HEK293 (cell line): Measurements from ENCODE around the gene BACE1.

Source experiments
- CTCF ChIA-PET: fragments of 350-600 bp; formaldehyde crosslinking; extraction: SDS; loops from one replicate; lab custom pipeline; 2021; ENCODE audit warnings: antibody characterized with exemption; lab: Yijun Ruan, JAX
- POLR2A ChIA-PET: fragments of 300-600 bp; formaldehyde crosslinking; extraction: SDS; loops from one replicate; lab custom pipeline; 2020; ENCODE audit warnings: antibody characterized with exemption, inconsistent platforms; lab: Yijun Ruan, JAX
- H3K27ac ChIP-seq: fragments of 200-500 bp; sonication (Bioruptor generic); 2 replicates; pipeline ENCODE4 v1.5.1; 2014; ENCODE audit warnings: low read depth, low read length, control low read depth, inconsistent platforms; ENCODE audit errors: extremely low read depth
- H3K36me3 ChIP-seq, 2 experiments: fragments of 200-500 bp in 1 of 2; sonication (Bioruptor generic) in 1 of 2; 1 replicate in 1 of 2; 2 replicates in 1 of 2; pipeline ENCODE4 v1.5.1; 2014 to 2017; ENCODE audit warnings: inconsistent platforms in 2 of 2, low read length in 2 of 2; ENCODE audit not compliant: control insufficient read depth in 2 of 2, insufficient read depth in 1 of 2
- H3K4me1 ChIP-seq: fragments of 200-500 bp; sonication (Bioruptor generic); 2 replicates; pipeline ENCODE4 v1.5.1; 2014; ENCODE audit warnings: mild to moderate bottlenecking, low read length, inconsistent platforms; ENCODE audit not compliant: control insufficient read depth, insufficient read depth
- H3K4me3 ChIP-seq: 2 replicates; pipeline ENCODE4 v1.5.1; 2011; ENCODE audit warnings: low read depth, mild to moderate bottlenecking, control low read depth, low read length, moderate library complexity
- H3K9me3 ChIP-seq: fragments of 200-500 bp; sonication (Bioruptor generic); 2 replicates; pipeline ENCODE4 v1.5.1; 2014; ENCODE audit warnings: low read depth, low read length, inconsistent platforms; ENCODE audit not compliant: control insufficient read depth, insufficient read depth
- OSR2 ChIP-seq: fragments of 450-650 bp; formaldehyde crosslinking; IDR thresholded peaks from 2 replicates; pipeline ENCODE4 v1.5.1; 2016; ENCODE audit warnings: missing biosample characterization, missing genetic modification characterization
- OVOL3 ChIP-seq: fragments of 450-650 bp; formaldehyde crosslinking; IDR thresholded peaks from 2 replicates; pipeline ENCODE4 v1.5.1; 2016; ENCODE audit warnings: missing biosample characterization, missing genetic modification characterization
- PRDM10 ChIP-seq: fragments of 450-650 bp; formaldehyde crosslinking; IDR thresholded peaks from 2 replicates; pipeline ENCODE4 v1.5.1; 2016; ENCODE audit warnings: missing biosample characterization, missing genetic modification characterization
- SALL2 ChIP-seq: fragments of 450-650 bp; formaldehyde crosslinking; IDR thresholded peaks from 2 replicates; pipeline ENCODE4 v1.5.0; 2017; ENCODE audit warnings: missing biosample characterization, mild to moderate bottlenecking, missing genetic modification characterization, borderline replicate concordance
- SETDB1 ChIP-seq: IDR thresholded peaks from one replicate; pipeline ENCODE4 v1.6.1; 2017; ENCODE audit warnings: mild to moderate bottlenecking, low read length, moderate library complexity, mixed read lengths; ENCODE audit not compliant: insufficient read length
- SP3 ChIP-seq: fragments of 450-650 bp; formaldehyde crosslinking; IDR thresholded peaks from 2 replicates; pipeline ENCODE4 v1.5.1; 2016; ENCODE audit warnings: missing biosample characterization, missing genetic modification characterization
- YY1 ChIP-seq: fragments of 450-650 bp; formaldehyde crosslinking; IDR thresholded peaks from 2 replicates; pipeline ENCODE4 v1.5.1; 2018; ENCODE audit warnings: missing biosample characterization, missing genetic modification characterization
- ZBTB17 ChIP-seq: fragments of 450-650 bp; formaldehyde crosslinking; IDR thresholded peaks from 2 replicates; pipeline ENCODE4 v1.5.1; 2016; ENCODE audit warnings: missing biosample characterization, missing genetic modification characterization
- ZBTB7A ChIP-seq: fragments of 450-650 bp; formaldehyde crosslinking; IDR thresholded peaks from 2 replicates; pipeline ENCODE4 v1.5.1; 2016; ENCODE audit warnings: low read depth, missing biosample characterization, missing genetic modification characterization
- ZEB2 ChIP-seq: fragments of 450-650 bp; formaldehyde crosslinking; IDR thresholded peaks from 2 replicates; pipeline ENCODE4 v1.5.1; 2016; ENCODE audit warnings: missing biosample characterization, missing genetic modification characterization
- ZFP37 ChIP-seq: fragments of 450-650 bp; formaldehyde crosslinking; IDR thresholded peaks from 2 replicates; pipeline ENCODE4 v1.5.1; 2016; ENCODE audit warnings: missing biosample characterization, missing genetic modification characterization
- ZNF175 ChIP-seq: fragments of 450-650 bp; formaldehyde crosslinking; IDR thresholded peaks from 2 replicates; pipeline ENCODE4 v1.5.1; 2016; ENCODE audit warnings: missing biosample characterization, missing genetic modification characterization
- ZNF239 ChIP-seq: fragments of 450-650 bp; formaldehyde crosslinking; IDR thresholded peaks from 2 replicates; pipeline ENCODE4 v1.5.1; 2016; ENCODE audit warnings: missing biosample characterization, missing genetic modification characterization
- ZNF274 ChIP-seq, 2 experiments: fragments of 200-500 bp in 1 of 2; fragments of 450-650 bp in 1 of 2; sonication (Bioruptor generic) in 1 of 2; formaldehyde crosslinking in 1 of 2; IDR thresholded peaks; 2 replicates each; pipeline versions ENCODE4 v1.5.1 to v1.6.1; 2014 to 2016; ENCODE audit warnings: borderline replicate concordance in 1 of 2, inconsistent platforms in 1 of 2, low read length in 1 of 2, missing biosample characterization in 1 of 2, missing genetic modification characterization in 1 of 2
- ZNF544 ChIP-seq: fragments of 450-650 bp; formaldehyde crosslinking; IDR thresholded peaks from 2 replicates; pipeline ENCODE4 v1.5.0; 2017; ENCODE audit warnings: missing biosample characterization, missing genetic modification characterization
- ZNF548 ChIP-seq: fragments of 450-650 bp; formaldehyde crosslinking; IDR thresholded peaks from 2 replicates; pipeline ENCODE4 v1.5.1; 2016; ENCODE audit warnings: missing biosample characterization, missing genetic modification characterization
- ZNF596 ChIP-seq: fragments of 450-650 bp; IDR thresholded peaks from 2 replicates; pipeline ENCODE4 v1.5.0; 2018; ENCODE audit warnings: missing biosample characterization, mild to moderate bottlenecking, missing genetic modification characterization, moderate library complexity
- ZNF600 ChIP-seq: fragments of 450-650 bp; formaldehyde crosslinking; IDR thresholded peaks from 2 replicates; pipeline ENCODE4 v1.5.1; 2016; ENCODE audit warnings: missing biosample characterization, missing genetic modification characterization
- ZNF654 ChIP-seq: fragments of 450-650 bp; formaldehyde crosslinking; IDR thresholded peaks from 2 replicates; pipeline ENCODE4 v1.5.1; 2016; ENCODE audit warnings: low read depth, missing biosample characterization, missing genetic modification characterization
- ZNF747 ChIP-seq: fragments of 450-650 bp; formaldehyde crosslinking; IDR thresholded peaks from 2 replicates; pipeline ENCODE4 v1.5.1; 2016; ENCODE audit warnings: missing biosample characterization, missing genetic modification characterization
- ZNF785 ChIP-seq: fragments of 450-650 bp; formaldehyde crosslinking; IDR thresholded peaks from 2 replicates; pipeline ENCODE4 v1.5.1; 2016; ENCODE audit warnings: missing biosample characterization, missing genetic modification characterization
- ZNF791 ChIP-seq: fragments of 450-650 bp; formaldehyde crosslinking; IDR thresholded peaks from 2 replicates; pipeline ENCODE4 v1.5.1; 2016; ENCODE audit warnings: missing biosample characterization, missing genetic modification characterization
- ZSCAN23 ChIP-seq: fragments of 450-650 bp; formaldehyde crosslinking; IDR thresholded peaks from 2 replicates; pipeline ENCODE4 v1.5.1; 2016; ENCODE audit warnings: missing biosample characterization, missing genetic modification characterization
- TF ChIP-seq, protein P1 (sequence below): fragments of 450-650 bp; formaldehyde crosslinking; IDR thresholded peaks from 2 replicates; pipeline ENCODE4 v1.5.1; 2017; ENCODE audit warnings: missing biosample characterization, missing genetic modification characterization
- TF ChIP-seq, protein P2 (sequence below): fragments of 450-650 bp; formaldehyde crosslinking; IDR thresholded peaks from 2 replicates; pipeline ENCODE4 v1.5.1; 2016; ENCODE audit warnings: missing biosample characterization, missing genetic modification characterization

Gene BACE1

DNA sequence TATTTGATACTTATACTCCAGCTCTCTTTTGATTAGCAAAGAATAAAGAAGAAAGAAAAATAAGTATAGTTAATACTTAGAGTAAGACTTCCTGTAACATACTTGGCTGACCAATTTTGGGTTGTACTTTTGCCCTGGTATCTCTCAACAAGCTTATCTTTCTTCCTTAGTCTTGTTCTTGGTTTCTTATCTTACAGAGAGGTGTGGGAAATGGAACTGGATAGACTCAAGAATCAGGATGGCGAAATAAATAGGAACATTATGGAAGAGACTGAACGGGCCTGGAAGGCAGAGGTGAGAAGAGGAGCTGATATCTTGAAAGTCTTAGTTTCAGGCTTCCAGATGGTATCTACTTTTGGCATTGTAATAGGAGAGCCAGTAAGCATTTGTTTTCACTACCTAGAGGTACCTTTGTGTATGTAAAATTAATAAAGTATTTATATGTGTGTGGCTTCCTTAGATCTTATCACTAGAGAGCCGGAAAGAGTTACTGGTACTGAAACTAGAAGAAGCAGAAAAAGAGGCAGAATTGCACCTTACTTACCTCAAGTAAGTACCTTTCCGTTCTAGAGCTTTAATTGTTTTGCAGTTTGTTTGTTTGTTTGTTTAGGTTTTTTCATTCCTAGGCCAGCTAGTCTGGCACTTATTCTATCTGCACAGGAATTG is 36.2 kb downstream of the BACE1 start:
- no peak for TF ChIP-seq ZNF654 (tag by site-specific recombination)
- no peak for TF ChIP-seq ZNF791 (tag by site-specific recombination)
- no peak for TF ChIP-seq ZNF785 (tag by site-specific recombination)
- TF ChIP-seq ZNF600 (tag by site-specific recombination): no peak
- no peak for TF ChIP-seq PRDM10
- no peak for TF ChIP-seq SP3
- TF ChIP-seq ZFP37 (tag by site-specific recombination): no peak
- TF ChIP-seq ZBTB17 (tag by site-specific recombination): no peak
- TF ChIP-seq ZNF596 (tag by site-specific recombination): no peak
- no peak for TF ChIP-seq SALL2 (tag by site-specific recombination)
- TF ChIP-seq ZNF274 (IDR thresholded peaks at IDR 0.05; ENCODE audit: low read length): no peak
- TF ChIP-seq ZNF274 (tag by site-specific recombination; IDR thresholded peaks at IDR 0.05; ENCODE audit: borderline replicate concordance): no peak
- TF ChIP-seq ZNF175 (tag by site-specific recombination): no peak
- no peak for TF ChIP-seq OSR2
- no peak for TF ChIP-seq ZNF239 (tag by site-specific recombination)
- no peak for TF ChIP-seq ZNF747 (tag by site-specific recombination)
- no peak for TF ChIP-seq OVOL3 (tag by site-specific recombination)
- TF ChIP-seq, all 188 proteins: peak for 0
- POLR2A ChIA-PET: no interaction called here
- H3K4me1 ChIP-seq: no peaks in the 10 kb centered on the region
- peaks cover 3 to 50% of the 10 kb centered on the region in 2 experiments for H3K36me3 ChIP-seq
- CTCF ChIA-PET: interaction anchor here (0.6 to 0.9 kb wide), 3 partner anchors 19 to 146 kb away, joined by 3 read pairs; no protein-coding TSS in a partner anchor
- no peak overlapping the region for H3K4me3 ChIP-seq
- H3K27ac ChIP-seq: no peak overlapping the region
- no peaks in the 10 kb centered on the region for H3K9me3 ChIP-seq

DNA sequence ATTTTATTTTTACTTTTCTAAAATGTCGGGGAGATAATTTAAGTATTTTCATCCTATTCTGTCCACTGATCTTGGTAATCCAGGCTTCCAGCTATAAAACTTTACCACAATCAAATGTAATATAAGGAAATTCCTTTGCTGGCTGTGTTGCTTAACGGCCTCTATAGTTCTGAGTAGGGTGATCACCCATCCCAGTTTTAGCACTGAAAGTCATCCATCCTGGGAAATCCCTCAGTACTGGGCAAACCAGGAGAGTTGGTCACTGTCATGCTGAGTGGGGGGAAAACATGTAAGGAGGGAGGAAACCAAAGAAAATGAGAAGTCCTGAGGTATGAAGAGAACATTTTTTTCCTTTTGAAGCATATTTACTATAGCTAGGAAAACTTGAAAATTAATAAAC is 37.7 kb downstream of the BACE1 start:
- Histone ChIP-seq H3K27ac (no peak overlapping the region), H3K9me3 (no peaks in the 10 kb centered on the region), H3K4me3 (no peak overlapping the region), H3K36me3 (peaks cover 0 to 35% of the 10 kb centered on the region in 2 experiments), H3K4me1 (no peaks in the 10 kb centered on the region)
- ChIA-PET CTCF (interaction anchor here (0.7 to 1.4 kb wide), 2 partner anchors 11 to 51 kb away, joined by 3 read pairs; no protein-coding TSS in a partner anchor), POLR2A (no interaction called here)
- no peak for TF ChIP-seq ZNF544
- TF ChIP-seq SALL2 (tag by site-specific recombination): no peak
- no peak for TF ChIP-seq ZSCAN23 (tag by site-specific recombination)
- TF ChIP-seq ZEB2 (tag by site-specific recombination): no peak
- no peak for TF ChIP-seq YY1 (tag by site-specific recombination)
- TF ChIP-seq ZNF548 (tag by site-specific recombination): no peak
- TF ChIP-seq ZBTB7A: no peak
- TF ChIP-seq, protein P1, sequence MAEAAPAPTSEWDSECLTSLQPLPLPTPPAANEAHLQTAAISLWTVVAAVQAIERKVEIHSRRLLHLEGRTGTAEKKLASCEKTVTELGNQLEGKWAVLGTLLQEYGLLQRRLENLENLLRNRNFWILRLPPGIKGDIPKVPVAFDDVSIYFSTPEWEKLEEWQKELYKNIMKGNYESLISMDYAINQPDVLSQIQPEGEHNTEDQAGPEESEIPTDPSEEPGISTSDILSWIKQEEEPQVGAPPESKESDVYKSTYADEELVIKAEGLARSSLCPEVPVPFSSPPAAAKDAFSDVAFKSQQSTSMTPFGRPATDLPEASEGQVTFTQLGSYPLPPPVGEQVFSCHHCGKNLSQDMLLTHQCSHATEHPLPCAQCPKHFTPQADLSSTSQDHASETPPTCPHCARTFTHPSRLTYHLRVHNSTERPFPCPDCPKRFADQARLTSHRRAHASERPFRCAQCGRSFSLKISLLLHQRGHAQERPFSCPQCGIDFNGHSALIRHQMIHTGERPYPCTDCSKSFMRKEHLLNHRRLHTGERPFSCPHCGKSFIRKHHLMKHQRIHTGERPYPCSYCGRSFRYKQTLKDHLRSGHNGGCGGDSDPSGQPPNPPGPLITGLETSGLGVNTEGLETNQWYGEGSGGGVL (tag by site-specific recombination): no peak
- TF ChIP-seq, protein P2, sequence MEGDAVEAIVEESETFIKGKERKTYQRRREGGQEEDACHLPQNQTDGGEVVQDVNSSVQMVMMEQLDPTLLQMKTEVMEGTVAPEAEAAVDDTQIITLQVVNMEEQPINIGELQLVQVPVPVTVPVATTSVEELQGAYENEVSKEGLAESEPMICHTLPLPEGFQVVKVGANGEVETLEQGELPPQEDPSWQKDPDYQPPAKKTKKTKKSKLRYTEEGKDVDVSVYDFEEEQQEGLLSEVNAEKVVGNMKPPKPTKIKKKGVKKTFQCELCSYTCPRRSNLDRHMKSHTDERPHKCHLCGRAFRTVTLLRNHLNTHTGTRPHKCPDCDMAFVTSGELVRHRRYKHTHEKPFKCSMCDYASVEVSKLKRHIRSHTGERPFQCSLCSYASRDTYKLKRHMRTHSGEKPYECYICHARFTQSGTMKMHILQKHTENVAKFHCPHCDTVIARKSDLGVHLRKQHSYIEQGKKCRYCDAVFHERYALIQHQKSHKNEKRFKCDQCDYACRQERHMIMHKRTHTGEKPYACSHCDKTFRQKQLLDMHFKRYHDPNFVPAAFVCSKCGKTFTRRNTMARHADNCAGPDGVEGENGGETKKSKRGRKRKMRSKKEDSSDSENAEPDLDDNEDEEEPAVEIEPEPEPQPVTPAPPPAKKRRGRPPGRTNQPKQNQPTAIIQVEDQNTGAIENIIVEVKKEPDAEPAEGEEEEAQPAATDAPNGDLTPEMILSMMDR (tag by site-specific recombination): no peak
- TF ChIP-seq SETDB1: no peak
